ENCODE measurements around the gene ELP1.

- TF ChIP-seq CTCF (IDR thresholded peaks at IDR 0.05; ENCODE audit: insufficient read depth, low read depth, low read length) (no peak), EZH2 (IDR thresholded peaks at IDR 0.05; ENCODE audit: insufficient read depth, low read length) (no peak)
These were observed 70.0 kb downstream of the ELP1 start for GRCh38 chr9:108863891-108864290.
